SK-N-MC (cell line): ENCODE measurements around the gene PPP2R5D.

Source experiments
- EZH2 ChIP-seq: fragments of 200-600 bp; sonication (generic); IDR thresholded peaks from one replicate; pipeline ENCODE4 v1.6.1; 2017; ENCODE audit warnings: antibody characterized with exemption
- FOXP2 ChIP-seq: optimal IDR thresholded peaks from 2 replicates; pipeline ENCODE3; 2011; ENCODE audit warnings: mild to moderate bottlenecking, moderate library complexity; ENCODE audit not compliant: insufficient read depth; ENCODE audit errors: extremely low read length, control extremely low read depth
- POLR2AphosphoS5 ChIP-seq: IDR thresholded peaks from 2 replicates; pipeline ENCODE4 v1.6.1; 2012; ENCODE audit warnings: mild to moderate bottlenecking, low read depth, low read length, borderline replicate concordance

DNA sequence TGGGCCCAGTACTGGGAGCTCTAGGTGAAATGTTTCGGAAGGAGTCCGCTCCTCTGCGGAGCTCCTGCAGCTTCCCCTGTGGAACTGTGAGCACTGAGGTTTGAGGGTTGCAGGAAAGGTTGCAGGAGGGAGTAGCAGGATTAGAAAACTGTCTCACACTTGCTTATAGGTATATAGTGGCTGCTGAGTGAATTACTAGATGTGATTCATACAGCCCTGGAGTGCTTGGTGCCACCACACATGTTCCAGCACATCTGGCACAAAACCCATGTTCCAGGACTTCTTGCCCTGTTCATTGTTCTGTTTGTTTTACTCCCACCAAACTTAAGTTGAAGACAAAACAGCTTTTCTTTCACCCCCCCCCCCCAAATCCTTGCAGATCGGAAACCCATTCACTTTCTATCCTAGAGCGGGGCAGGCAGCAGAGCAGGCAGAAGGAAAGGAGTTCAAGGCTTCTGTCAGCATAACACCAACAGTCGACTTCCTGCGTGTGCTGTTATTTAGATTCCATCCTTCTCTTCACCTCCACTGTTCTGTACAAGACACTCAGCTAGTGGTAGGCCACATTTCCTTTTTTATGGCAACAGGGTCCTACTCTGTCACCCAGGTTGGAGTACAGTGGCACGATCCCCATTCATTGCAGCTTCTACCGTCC is 4.7 kb upstream of the PPP2R5D start:
- TF ChIP-seq POLR2AphosphoS5 (no peak), EZH2 (no peak), FOXP2 (no peak)
